Hepatocyte (in vitro differentiated cells): ENCODE results near the gene ZMAT3.

Source experiments
- EZH2 ChIP-seq: fragments of 200-600 bp; sonication (generic); IDR thresholded peaks from 2 replicates; pipeline ENCODE4 v1.6.1; 2016; ENCODE audit warnings: antibody characterized with exemption, mild to moderate bottlenecking, borderline replicate concordance
- TF ChIP-seq, protein P1 (sequence below): fragments of 200-600 bp; sonication (generic); IDR thresholded peaks from 2 replicates; pipeline ENCODE4 v1.5.1; 2016; ENCODE audit warnings: antibody characterized with exemption, mild to moderate bottlenecking; ENCODE audit not compliant: poor library complexity

GRCh38 chr3:178990293-178990692, 81.3 kb downstream of the ZMAT3 start:
- TF ChIP-seq, protein P1, sequence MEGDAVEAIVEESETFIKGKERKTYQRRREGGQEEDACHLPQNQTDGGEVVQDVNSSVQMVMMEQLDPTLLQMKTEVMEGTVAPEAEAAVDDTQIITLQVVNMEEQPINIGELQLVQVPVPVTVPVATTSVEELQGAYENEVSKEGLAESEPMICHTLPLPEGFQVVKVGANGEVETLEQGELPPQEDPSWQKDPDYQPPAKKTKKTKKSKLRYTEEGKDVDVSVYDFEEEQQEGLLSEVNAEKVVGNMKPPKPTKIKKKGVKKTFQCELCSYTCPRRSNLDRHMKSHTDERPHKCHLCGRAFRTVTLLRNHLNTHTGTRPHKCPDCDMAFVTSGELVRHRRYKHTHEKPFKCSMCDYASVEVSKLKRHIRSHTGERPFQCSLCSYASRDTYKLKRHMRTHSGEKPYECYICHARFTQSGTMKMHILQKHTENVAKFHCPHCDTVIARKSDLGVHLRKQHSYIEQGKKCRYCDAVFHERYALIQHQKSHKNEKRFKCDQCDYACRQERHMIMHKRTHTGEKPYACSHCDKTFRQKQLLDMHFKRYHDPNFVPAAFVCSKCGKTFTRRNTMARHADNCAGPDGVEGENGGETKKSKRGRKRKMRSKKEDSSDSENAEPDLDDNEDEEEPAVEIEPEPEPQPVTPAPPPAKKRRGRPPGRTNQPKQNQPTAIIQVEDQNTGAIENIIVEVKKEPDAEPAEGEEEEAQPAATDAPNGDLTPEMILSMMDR, result no peak
- no peak for TF ChIP-seq EZH2
